C4-2B (cell line): ENCODE results near the gene TMEM222.

Experiments
- CTCF ChIP-seq: fragments of 450-650 bp; conservative IDR thresholded peaks from 2 replicates; pipeline ENCODE4 v1.5.1; 2017; ENCODE audit warnings: mild to moderate bottlenecking
- ZFX ChIP-seq: fragments of 450-650 bp; IDR thresholded peaks from 2 replicates; pipeline ENCODE4 v1.6.1; 2017

GRCh38 chr1:27300341-27301051, 21.5 kb upstream of the TMEM222 start:
- TF ChIP-seq CTCF (peak; percentile 98), ZFX (no peak)
